Keratinocyte (primary cell): ENCODE results near the gene GRK1. TPM values are rescaled to one million over a fixed set of nuclear protein-coding genes. Genes with fewer than 3 reads are reported as not detected.

Experiments
- DNase-seq: peaks from one replicate; pipeline ENCODE4 v3.0.0-alpha.2; 2011; ENCODE audit warnings: low read depth, missing footprints, low spot score
- FAIRE-seq: peaks from 2 replicates; lab custom pipeline; 2011; peaks lifted over from hg19 to GRCh38; lab: Jason Lieb, UNC
- H2AFZ ChIP-seq: 2 replicates; pipeline ENCODE4 v1.6.0; 2012; ENCODE audit warnings: low read length, control low read depth, inconsistent platforms; ENCODE audit not compliant: control insufficient read depth
- H3K27ac ChIP-seq: 2 replicates; pipeline ENCODE4 v1.5.1; 2011; ENCODE audit warnings: low read length; ENCODE audit not compliant: control insufficient read depth, insufficient read depth
- H3K27me3 ChIP-seq: 3 replicates; pipeline ENCODE4 v1.6.0; 2011; ENCODE audit warnings: low read length; ENCODE audit not compliant: control insufficient read depth, insufficient read depth; ENCODE audit errors: extremely low read depth
- H3K36me3 ChIP-seq, 2 experiments: 2 replicates in 1 of 2; 3 replicates in 1 of 2; pipeline ENCODE4 v1.5.1; 2011; ENCODE audit warnings: low read length in 2 of 2, mild to moderate bottlenecking in 1 of 2; ENCODE audit not compliant: control insufficient read depth in 2 of 2, insufficient read depth in 2 of 2; ENCODE audit errors: extremely low read depth in 1 of 2
- H3K4me1 ChIP-seq: 3 replicates; pipeline ENCODE4 v1.5.1; 2011; ENCODE audit warnings: low read length; ENCODE audit not compliant: control insufficient read depth, insufficient read depth; ENCODE audit errors: extremely low read depth
- H3K4me2 ChIP-seq: 3 replicates; pipeline ENCODE4 v1.6.0; 2011; ENCODE audit warnings: low read depth, low read length; ENCODE audit not compliant: control insufficient read depth, insufficient read depth; ENCODE audit errors: extremely low read depth
- H3K4me3 ChIP-seq, 3 experiments: fragments of 200-600 bp in 1 of 3; sonication (generic) in 1 of 3; 2 replicates in 2 of 3; 3 replicates in 1 of 3; pipeline ENCODE4 v1.5.1; 2011 to 2016; ENCODE audit warnings: low read length in 3 of 3, mild to moderate bottlenecking in 3 of 3, control low read depth in 2 of 3, inconsistent platforms in 1 of 3, low read depth in 1 of 3, mixed read lengths in 1 of 3, mixed run types in 1 of 3, moderate library complexity in 1 of 3; ENCODE audit not compliant: control insufficient read depth in 2 of 3, insufficient read depth in 2 of 3; ENCODE audit errors: extremely low read depth in 1 of 3
- H3K79me2 ChIP-seq: 2 replicates; pipeline ENCODE4 v1.6.0; 2012; ENCODE audit warnings: low read length; ENCODE audit not compliant: control insufficient read depth, insufficient read depth
- H3K9ac ChIP-seq: 3 replicates; pipeline ENCODE4 v1.6.0; 2011; ENCODE audit warnings: low read length; ENCODE audit not compliant: control insufficient read depth, insufficient read depth; ENCODE audit errors: extremely low read depth
- H3K9me1 ChIP-seq: 3 replicates; pipeline ENCODE4 v1.6.0; 2011; ENCODE audit warnings: low read length; ENCODE audit not compliant: control insufficient read depth, insufficient read depth; ENCODE audit errors: extremely low read depth
- H3K9me3 ChIP-seq: 2 replicates; pipeline ENCODE4 v1.5.1; 2012; ENCODE audit warnings: low read depth, low read length; ENCODE audit not compliant: control insufficient read depth
- H4K20me1 ChIP-seq: 3 replicates; pipeline ENCODE4 v1.6.0; 2011; ENCODE audit warnings: low read length; ENCODE audit not compliant: control insufficient read depth, insufficient read depth; ENCODE audit errors: extremely low read depth
- CTCF ChIP-seq, 3 experiments: IDR thresholded peaks in 1 of 3; conservative IDR thresholded peaks in 1 of 3; optimal IDR thresholded peaks in 1 of 3; 2 replicates in 2 of 3; 3 replicates in 1 of 3; pipeline versions ENCODE3 to v1.5.1; 2011; ENCODE audit warnings: low read length in 3 of 3, mild to moderate bottlenecking in 3 of 3, moderate library complexity in 2 of 3, control low read depth in 1 of 3, inconsistent platforms in 1 of 3; ENCODE audit not compliant: insufficient read depth in 2 of 3; ENCODE audit errors: extremely low read depth in 1 of 3
- EZH2 ChIP-seq: IDR thresholded peaks from one replicate; pipeline ENCODE4 v1.6.1; 2012; ENCODE audit warnings: inconsistent platforms, mild to moderate bottlenecking, low read length, moderate library complexity
- dilution Hi-C: fragments of 300-500 bp; cut with MboI; formaldehyde crosslinking; loops from one replicate; pipeline ENCODE4 v1.7.0; 2020; ENCODE audit warnings: low sequenced_read_pairs; ENCODE audit not compliant: extremely low pct_ligation_motif_present
- polyA plus RNA-seq, 5 experiments: library from polyadenylated mRNA; depleted of rRNA in 3 of 5; stranded (reverse) in 3 of 5; stranded (forward) in 1 of 5; unstranded in 1 of 5; fragments of >200 nt; gene quantifications; 1 replicate in 1 of 5; 2 replicates in 3 of 5; 3 replicates in 1 of 5; pipeline versions ENCODE4 v1.2.1 to v1.2.3, GENCODE V29; 2011 to 2012; ENCODE audit warnings: missing spikeins in 2 of 5, low read depth in 1 of 5, low replicate concordance in 1 of 5

Gene GRK1
- polyA plus RNA-seq, 1 donor (not counting 4 experiments of a cell fraction or from before 2014, with no cell fraction given), result not detected

GRCh38 chr13:113763961-113764792, 97.2 kb downstream of the GRK1 start:
- Histone ChIP-seq H3K27ac (no peak overlapping the region), H2AFZ (no peak overlapping the region), H3K9ac (no peak overlapping the region), H4K20me1 (no peaks in the 10 kb centered on the region), H3K9me3 (no peaks in the 10 kb centered on the region), H3K9me1 (no peaks in the 10 kb centered on the region), H3K4me3 (no peak overlapping the region), H3K79me2 (no peaks in the 10 kb centered on the region), H3K36me3 (no peaks in the 10 kb centered on the region), H3K27me3 (peaks cover 36% of the 10 kb centered on the region), H3K4me1 (peaks cover 8% of the 10 kb centered on the region), H3K4me2 (no peak overlapping the region)
- FAIRE-seq (no peak), DNase-seq (no peak)
- dilution Hi-C loops, result no loop called here
- TF ChIP-seq CTCF (optimal IDR thresholded peaks at IDR 0.05 in 1 of 3, IDR thresholded peaks at IDR 0.05 in 1 of 3, conservative IDR thresholded peaks at IDR 0.05 in 1 of 3; ENCODE audit: extremely low read depth in 1 of 3, insufficient read depth in 2 of 3, low read length in 3 of 3), result no peak

GRCh38 chr13:113764793-113765563, 98.0 kb downstream of the GRK1 start:
- Histone ChIP-seq H3K9me3 (no peaks in the 10 kb centered on the region), H3K27ac (no peak overlapping the region), H3K27me3 (peaks cover 29% of the 10 kb centered on the region), H4K20me1 (no peaks in the 10 kb centered on the region), H3K4me1 (peaks cover under 1% of the 10 kb centered on the region), H3K9ac (no peak overlapping the region), H2AFZ (no peak overlapping the region), H3K79me2 (no peaks in the 10 kb centered on the region), H3K4me3 (no peak overlapping the region), H3K9me1 (no peaks in the 10 kb centered on the region), H3K36me3 (no peaks in the 10 kb centered on the region), H3K4me2 (no peak overlapping the region)
- dilution Hi-C loops, result no loop called here
- no peak for DNase-seq
- FAIRE-seq, result no peak
- no peak for TF ChIP-seq CTCF (optimal IDR thresholded peaks at IDR 0.05 in 1 of 3, IDR thresholded peaks at IDR 0.05 in 1 of 3, conservative IDR thresholded peaks at IDR 0.05 in 1 of 3; ENCODE audit: extremely low read depth in 1 of 3, insufficient read depth in 2 of 3, low read length in 3 of 3)
- TF ChIP-seq EZH2, result no peak
